GM12878 (cell line): ENCODE results near the gene TOM1L2.

Experiments used
- CREB1 ChIP-seq: IDR thresholded peaks from 2 replicates; pipeline ENCODE4 v1.6.1; 2012; ENCODE audit warnings: low read depth, mild to moderate bottlenecking, inconsistent platforms
- EP300 ChIP-seq, 2 experiments: fragments of 150-350 bp in 1 of 2; IDR thresholded peaks; 2 replicates each; pipeline ENCODE4 v1.6.1; 2011 to 2012; ENCODE audit warnings: low read depth in 2 of 2, low read length in 2 of 2, borderline replicate concordance in 1 of 2, improper control_type of control experiment in 1 of 2, inconsistent platforms in 1 of 2; ENCODE audit not compliant: control insufficient read depth in 1 of 2
- JUND ChIP-seq: IDR thresholded peaks from 2 replicates; pipeline ENCODE4 v1.6.1; 2012; ENCODE audit warnings: low read depth, mild to moderate bottlenecking, low read length, improper control_type of control experiment, moderate library complexity
- MAX ChIP-seq: IDR thresholded peaks from 2 replicates; pipeline ENCODE4 v1.6.1; 2012; ENCODE audit warnings: low read depth, low read length, improper control_type of control experiment
- MYC ChIP-seq: IDR thresholded peaks from 2 replicates; pipeline ENCODE4 v1.6.1; 2011; ENCODE audit warnings: mild to moderate bottlenecking, low read length, moderate library complexity, inconsistent platforms; ENCODE audit not compliant: insufficient read depth, insufficient replicate concordance, insufficient read length, severe bottlenecking
- RAD21 ChIP-seq: IDR thresholded peaks from 2 replicates; pipeline ENCODE4 v1.6.1; 2011; ENCODE audit warnings: mild to moderate bottlenecking, low read depth, low read length, moderate library complexity; ENCODE audit not compliant: insufficient read depth
- SUZ12 ChIP-seq: fragments of 200-600 bp; sonication (generic); IDR thresholded peaks from one replicate; pipeline ENCODE4 v1.6.1; 2018; ENCODE audit warnings: antibody characterized with exemption, mild to moderate bottlenecking; ENCODE audit not compliant: unreplicated experiment
- TF ChIP-seq, protein P1 (sequence below), 3 experiments: IDR thresholded peaks in 2 of 3; conservative IDR thresholded peaks in 1 of 3; 2 replicates each; pipeline ENCODE4 v1.5.1; 2011; ENCODE audit warnings: low read depth in 3 of 3, low read length in 3 of 3, mild to moderate bottlenecking in 3 of 3, control low read depth in 2 of 3, moderate library complexity in 2 of 3, inconsistent platforms in 1 of 3, mixed read lengths in 1 of 3; ENCODE audit not compliant: control insufficient read depth in 2 of 3, insufficient read depth in 1 of 3; ENCODE audit errors: extremely low read depth in 1 of 3
- TF ChIP-seq, protein P2 (sequence below): IDR thresholded peaks from 2 replicates; pipeline ENCODE4 v1.6.1; 2012; ENCODE audit warnings: mild to moderate bottlenecking, low read depth, low read length

DNA sequence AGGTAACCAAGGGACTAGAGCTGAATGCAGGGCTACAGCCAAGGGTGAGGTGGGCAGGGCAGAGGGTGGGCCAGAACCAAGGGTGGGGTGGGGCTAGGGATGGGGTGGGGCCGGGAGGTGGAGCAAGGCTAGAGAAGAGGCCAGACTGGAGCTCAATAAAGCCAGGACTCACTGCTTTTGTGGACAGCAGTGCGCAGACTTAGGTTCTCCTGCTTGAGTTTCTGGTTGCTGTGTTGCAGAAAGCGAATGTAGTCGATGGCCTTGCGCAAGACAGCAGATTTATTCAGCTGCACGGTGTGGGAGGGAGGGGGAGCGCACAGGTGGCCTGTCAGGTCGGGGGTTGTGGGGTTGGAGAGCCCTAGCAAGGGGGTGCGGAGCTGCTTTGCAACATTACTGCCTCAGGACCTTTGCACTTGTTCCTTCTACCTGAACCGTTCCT is 154.1 kb downstream of the TOM1L2 start:
- no peak for TF ChIP-seq RAD21
- TF ChIP-seq SUZ12 = no peak
- no peak for TF ChIP-seq CREB1
- TF ChIP-seq, protein P1, sequence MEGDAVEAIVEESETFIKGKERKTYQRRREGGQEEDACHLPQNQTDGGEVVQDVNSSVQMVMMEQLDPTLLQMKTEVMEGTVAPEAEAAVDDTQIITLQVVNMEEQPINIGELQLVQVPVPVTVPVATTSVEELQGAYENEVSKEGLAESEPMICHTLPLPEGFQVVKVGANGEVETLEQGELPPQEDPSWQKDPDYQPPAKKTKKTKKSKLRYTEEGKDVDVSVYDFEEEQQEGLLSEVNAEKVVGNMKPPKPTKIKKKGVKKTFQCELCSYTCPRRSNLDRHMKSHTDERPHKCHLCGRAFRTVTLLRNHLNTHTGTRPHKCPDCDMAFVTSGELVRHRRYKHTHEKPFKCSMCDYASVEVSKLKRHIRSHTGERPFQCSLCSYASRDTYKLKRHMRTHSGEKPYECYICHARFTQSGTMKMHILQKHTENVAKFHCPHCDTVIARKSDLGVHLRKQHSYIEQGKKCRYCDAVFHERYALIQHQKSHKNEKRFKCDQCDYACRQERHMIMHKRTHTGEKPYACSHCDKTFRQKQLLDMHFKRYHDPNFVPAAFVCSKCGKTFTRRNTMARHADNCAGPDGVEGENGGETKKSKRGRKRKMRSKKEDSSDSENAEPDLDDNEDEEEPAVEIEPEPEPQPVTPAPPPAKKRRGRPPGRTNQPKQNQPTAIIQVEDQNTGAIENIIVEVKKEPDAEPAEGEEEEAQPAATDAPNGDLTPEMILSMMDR (IDR thresholded peaks at IDR 0.05 in 2 of 3, conservative IDR thresholded peaks at IDR 0.05 in 1 of 3; ENCODE audit: control insufficient read depth in 2 of 3, extremely low read depth in 1 of 3, insufficient read depth in 1 of 3, low read depth in 3 of 3, low read length in 3 of 3) = no peak
- TF ChIP-seq EP300 (IDR thresholded peaks at IDR 0.05; ENCODE audit: borderline replicate concordance in 1 of 2, control insufficient read depth in 1 of 2, low read depth in 2 of 2, low read length in 2 of 2) = no peak
- TF ChIP-seq, protein P2, sequence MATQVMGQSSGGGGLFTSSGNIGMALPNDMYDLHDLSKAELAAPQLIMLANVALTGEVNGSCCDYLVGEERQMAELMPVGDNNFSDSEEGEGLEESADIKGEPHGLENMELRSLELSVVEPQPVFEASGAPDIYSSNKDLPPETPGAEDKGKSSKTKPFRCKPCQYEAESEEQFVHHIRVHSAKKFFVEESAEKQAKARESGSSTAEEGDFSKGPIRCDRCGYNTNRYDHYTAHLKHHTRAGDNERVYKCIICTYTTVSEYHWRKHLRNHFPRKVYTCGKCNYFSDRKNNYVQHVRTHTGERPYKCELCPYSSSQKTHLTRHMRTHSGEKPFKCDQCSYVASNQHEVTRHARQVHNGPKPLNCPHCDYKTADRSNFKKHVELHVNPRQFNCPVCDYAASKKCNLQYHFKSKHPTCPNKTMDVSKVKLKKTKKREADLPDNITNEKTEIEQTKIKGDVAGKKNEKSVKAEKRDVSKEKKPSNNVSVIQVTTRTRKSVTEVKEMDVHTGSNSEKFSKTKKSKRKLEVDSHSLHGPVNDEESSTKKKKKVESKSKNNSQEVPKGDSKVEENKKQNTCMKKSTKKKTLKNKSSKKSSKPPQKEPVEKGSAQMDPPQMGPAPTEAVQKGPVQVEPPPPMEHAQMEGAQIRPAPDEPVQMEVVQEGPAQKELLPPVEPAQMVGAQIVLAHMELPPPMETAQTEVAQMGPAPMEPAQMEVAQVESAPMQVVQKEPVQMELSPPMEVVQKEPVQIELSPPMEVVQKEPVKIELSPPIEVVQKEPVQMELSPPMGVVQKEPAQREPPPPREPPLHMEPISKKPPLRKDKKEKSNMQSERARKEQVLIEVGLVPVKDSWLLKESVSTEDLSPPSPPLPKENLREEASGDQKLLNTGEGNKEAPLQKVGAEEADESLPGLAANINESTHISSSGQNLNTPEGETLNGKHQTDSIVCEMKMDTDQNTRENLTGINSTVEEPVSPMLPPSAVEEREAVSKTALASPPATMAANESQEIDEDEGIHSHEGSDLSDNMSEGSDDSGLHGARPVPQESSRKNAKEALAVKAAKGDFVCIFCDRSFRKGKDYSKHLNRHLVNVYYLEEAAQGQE = no peak
- TF ChIP-seq MAX = no peak
- TF ChIP-seq JUND = no peak
- TF ChIP-seq MYC = no peak
